Glutamatergic neuron (in vitro differentiated cells): ENCODE data around the gene KCTD19. TPM values are rescaled to one million over a fixed set of nuclear protein-coding genes. Genes with fewer than 3 reads are reported as not detected.

Experiments used
- DNase-seq: peaks from one replicate; pipeline ENCODE4 v3.0.0; 2022
- H3K27ac Mint-ChIP-seq: one replicate; pipeline ENCODE4 v1.8.0; 2020; ENCODE audit warnings: mild to moderate bottlenecking, mixed read lengths, inconsistent platforms; ENCODE audit not compliant: unreplicated experiment
- H3K27me3 Mint-ChIP-seq: one replicate; pipeline ENCODE4 v1.8.0; 2020; ENCODE audit warnings: mild to moderate bottlenecking, moderate library complexity, mixed read lengths, inconsistent platforms; ENCODE audit not compliant: unreplicated experiment
- H3K36me3 Mint-ChIP-seq: one replicate; pipeline ENCODE4 v1.8.0; 2020; ENCODE audit warnings: mild to moderate bottlenecking, mixed read lengths, inconsistent platforms; ENCODE audit not compliant: unreplicated experiment
- H3K4me1 Mint-ChIP-seq: one replicate; pipeline ENCODE4 v1.8.0; 2020; ENCODE audit warnings: mild to moderate bottlenecking, low read depth, mixed read lengths, inconsistent platforms; ENCODE audit not compliant: unreplicated experiment
- H3K4me3 Mint-ChIP-seq: one replicate; pipeline ENCODE4 v1.8.0; 2020; ENCODE audit warnings: mild to moderate bottlenecking, mixed read lengths, inconsistent platforms; ENCODE audit not compliant: unreplicated experiment
- H3K9me3 Mint-ChIP-seq: one replicate; pipeline ENCODE4 v1.8.0; 2020; ENCODE audit warnings: mild to moderate bottlenecking, moderate library complexity, mixed read lengths, inconsistent platforms; ENCODE audit not compliant: unreplicated experiment
- CTCF ChIP-seq: fragments of 200-600 bp; sonication (generic); IDR thresholded peaks from one replicate; pipeline ENCODE4 v1.5.0; 2021; ENCODE audit not compliant: partially characterized antibody, unreplicated experiment
- total RNA-seq: library from RNA; stranded (reverse); fragmentation: NEBNext Ultra II Directional; extraction: Animal tissue kit (Norgen Biotek cat#: 25700); gene quantifications from one replicate; pipeline ENCODE4 v1.2.1, GENCODE V29; 2021; ENCODE audit not compliant: unreplicated experiment

The KCTD19 gene
- total RNA-seq, 1 donor from 2014 or later, result 1.0 TPM

GRCh38 chr16:67302076-67302475 is 24.5 kb downstream of the KCTD19 start:
- no peak overlapping the region for H3K27ac Mint-ChIP-seq
- DNase-seq, result no peak
- no peaks in the 10 kb centered on the region for H3K4me1 Mint-ChIP-seq
- no peak for TF ChIP-seq CTCF
- H3K9me3 Mint-ChIP-seq, result no peaks in the 10 kb centered on the region
- H3K4me3 Mint-ChIP-seq, result no peak overlapping the region
- H3K36me3 Mint-ChIP-seq, result no peaks in the 10 kb centered on the region
- peaks cover 2% of the 10 kb centered on the region for H3K27me3 Mint-ChIP-seq

GRCh38 chr16:67301080-67301782 is 25.3 kb downstream of the KCTD19 start:
- Mint-ChIP-seq H3K9me3 (no peaks in the 10 kb centered on the region), H3K27ac (no peak overlapping the region), H3K4me3 (no peak overlapping the region), H3K36me3 (no peaks in the 10 kb centered on the region), H3K27me3 (no peaks in the 10 kb centered on the region), H3K4me1 (no peaks in the 10 kb centered on the region)
- no peak for DNase-seq
- no peak for TF ChIP-seq CTCF

- no peak for DNase-seq
- TF ChIP-seq CTCF, result no peak
- no peaks in the 10 kb centered on the region for H3K27me3 Mint-ChIP-seq
- no peaks in the 10 kb centered on the region for H3K4me1 Mint-ChIP-seq
- H3K27ac Mint-ChIP-seq, result no peak overlapping the region
- H3K9me3 Mint-ChIP-seq, result peaks cover 4% of the 10 kb centered on the region
- no peak overlapping the region for H3K4me3 Mint-ChIP-seq
- no peaks in the 10 kb centered on the region for H3K36me3 Mint-ChIP-seq
Measured at GRCh38 chr16:67299269-67299668, 27.3 kb downstream of the KCTD19 start.

- Mint-ChIP-seq H3K27ac (no peak overlapping the region), H3K4me3 (no peak overlapping the region), H3K36me3 (no peaks in the 10 kb centered on the region), H3K27me3 (peaks cover 2% of the 10 kb centered on the region), H3K4me1 (no peaks in the 10 kb centered on the region), H3K9me3 (peaks cover 4% of the 10 kb centered on the region)
- no peak for DNase-seq
- no peak for TF ChIP-seq CTCF
Measured at GRCh38 chr16:67298277-67298676, 28.3 kb downstream of the KCTD19 start.

GRCh38 chr16:67296420-67296819 is 30.1 kb downstream of the KCTD19 start:
- peaks cover 5% of the 10 kb centered on the region for H3K9me3 Mint-ChIP-seq
- H3K27me3 Mint-ChIP-seq, result peaks cover 4% of the 10 kb centered on the region
- H3K27ac Mint-ChIP-seq, result no peak overlapping the region
- H3K4me1 Mint-ChIP-seq, result no peaks in the 10 kb centered on the region
- DNase-seq, result no peak
- H3K4me3 Mint-ChIP-seq, result no peak overlapping the region
- no peaks in the 10 kb centered on the region for H3K36me3 Mint-ChIP-seq
- no peak for TF ChIP-seq CTCF
